Mammary epithelial cell (primary cell): Measurements from ENCODE around the gene CDH12.

ENCODE experiments used
- CTCF ChIP-seq, 2 donors: IDR thresholded peaks in 1 of 2; conservative IDR thresholded peaks in 1 of 2; 2 replicates each; pipeline ENCODE4 v1.5.1; 2011 to 2012; ENCODE audit warnings: inconsistent platforms in 2 of 2, low read length in 2 of 2, mild to moderate bottlenecking in 2 of 2, control low read depth in 1 of 2, low read depth in 1 of 2; ENCODE audit not compliant: insufficient read depth in 1 of 2; ENCODE audit errors: extremely low read depth in 1 of 2
- EZH2 ChIP-seq: IDR thresholded peaks from 2 replicates; pipeline ENCODE4 v1.6.1; 2012; ENCODE audit warnings: low read length, inconsistent platforms, borderline replicate concordance

- TF ChIP-seq CTCF (conservative IDR thresholded peaks at IDR 0.05 in 1 of 2, IDR thresholded peaks at IDR 0.05 in 1 of 2; ENCODE audit: extremely low read depth in 1 of 2, insufficient read depth in 1 of 2, low read depth in 1 of 2, low read length in 2 of 2) = no peak
- TF ChIP-seq EZH2 = no peak
Measured at GRCh38 chr5:22460189-22460588, 393.0 kb downstream of the CDH12 start.
